Upper lobe of left lung (tissue), 6 donors: ENCODE data around the gene LRRC10B. TPM values are rescaled to one million over a fixed set of nuclear protein-coding genes. Genes with fewer than 3 reads are reported as not detected.

Experiments used
- ATAC-seq, 2 donors: fragments of 200-7000 bp; cut with Tn5 transposase; one replicate each; pipeline ENCODE4 v1.9.1; 2022; ENCODE audit warnings: mild to moderate bottlenecking in 2 of 2, moderate library complexity in 2 of 2; ENCODE audit not compliant: low FRiP score in 2 of 2
- DNase-seq, 2 donors: peaks; one replicate each; pipeline ENCODE4 v3.0.0-alpha.2; 2019 to 2020
- H3K27ac ChIP-seq, 4 donors: fragments of 200-600 bp; sonication (generic); one replicate each; pipeline ENCODE4 v1.5.1; 2016 to 2019
- H3K27me3 ChIP-seq, 4 donors: fragments of 200-600 bp; sonication (generic); one replicate each; pipeline ENCODE4 v1.5.1; 2017 to 2019
- H3K36me3 ChIP-seq, 4 donors: fragments of 200-600 bp; sonication (generic); one replicate each; pipeline ENCODE4 v1.5.1; 2016 to 2019
- H3K4me1 ChIP-seq, 4 donors: fragments of 200-600 bp; sonication (generic); one replicate each; pipeline ENCODE4 v1.5.1; 2018 to 2019
- H3K4me3 ChIP-seq, 4 donors: fragments of 200-600 bp; sonication (generic); one replicate each; pipeline ENCODE4 v1.5.1; 2017 to 2019; ENCODE audit warnings: mild to moderate bottlenecking in 2 of 4, moderate library complexity in 1 of 4
- H3K9me3 ChIP-seq, 4 donors: fragments of 200-600 bp; sonication (generic); one replicate each; pipeline ENCODE4 v1.5.1; 2018 to 2019
- CTCF ChIP-seq, 6 experiments: fragments of 450-650 bp in 4 of 6; fragments of 200-600 bp in 2 of 6; sonication (generic) in 2 of 6; IDR thresholded peaks; one replicate each; pipeline ENCODE4 v1.5.1; 2016 to 2019; ENCODE audit warnings: antibody characterized with exemption in 6 of 6
- EP300 ChIP-seq, 4 donors: sonication (generic); formaldehyde crosslinking; IDR thresholded peaks; one replicate each; pipeline ENCODE4 v1.5.1; 2017; ENCODE audit warnings: antibody characterized with exemption in 4 of 4, control low read depth in 2 of 4
- POLR2A ChIP-seq, 4 donors: fragments of 450-650 bp; IDR thresholded peaks; one replicate each; pipeline ENCODE4 v1.5.1; 2016 to 2017; ENCODE audit warnings: antibody characterized with exemption in 4 of 4, mild to moderate bottlenecking in 2 of 4
- POLR2AphosphoS5 ChIP-seq, 2 donors: sonication (generic); formaldehyde crosslinking; IDR thresholded peaks; one replicate each; pipeline ENCODE4 v1.5.1; 2017; ENCODE audit warnings: antibody characterized with exemption in 2 of 2
- WGBS, 2 donors: methylation state at CpG; one replicate each; pipeline ENCODE4 v1.1.5; 2017 to 2018; 5-methylcytosine and 5-hydroxymethylcytosine counted together
- total RNA-seq, 6 donors: library from RNA; depleted of rRNA in 4 of 6; stranded (reverse); fragments of >200 nt in 4 of 6; gene quantifications; one replicate each; pipeline versions ENCODE4 v1.1.0 to v1.2.1, GENCODE V29; 2016 to 2021
- donor health status: DM: no; HTN: no; CAD: no; lungs with moderate emphysema.
- donor health status: DM: no; HTN: yes; CAD: no; lungs with severe emphysema.

Gene LRRC10B
- total RNA-seq, 6 donors from 2014 or later = 0.31 to 24.2 (median 8.5) TPM

GRCh38 chr11:61516675-61517572 is 8.4 kb downstream of the LRRC10B start:
- peaks cover 0 to 15% (median 9%) of the 10 kb centered on the region in 4 donors for H3K4me1 ChIP-seq
- H3K9me3 ChIP-seq = no peaks in the 10 kb centered on the region
- DNase-seq = peak in 1 of 2 donors; percentile 88
- 32% methylated on average over 18 to 23 of the region's 23 CpGs for WGBS, 2 donors
- TF ChIP-seq CTCF (IDR thresholded peaks at IDR 0.05) (peak; percentile 90 to 98 (median 92)), POLR2AphosphoS5 (IDR thresholded peaks at IDR 0.05) (no peak), POLR2A (IDR thresholded peaks at IDR 0.05) (no peak)
- H3K36me3 ChIP-seq = no peaks in the 10 kb centered on the region
- H3K27ac ChIP-seq = no peak overlapping the region
- H3K4me3 ChIP-seq = no peak overlapping the region
- H3K27me3 ChIP-seq = no peaks in the 10 kb centered on the region
- ATAC-seq = peak in 1 of 2 donors; percentile 79

DNA sequence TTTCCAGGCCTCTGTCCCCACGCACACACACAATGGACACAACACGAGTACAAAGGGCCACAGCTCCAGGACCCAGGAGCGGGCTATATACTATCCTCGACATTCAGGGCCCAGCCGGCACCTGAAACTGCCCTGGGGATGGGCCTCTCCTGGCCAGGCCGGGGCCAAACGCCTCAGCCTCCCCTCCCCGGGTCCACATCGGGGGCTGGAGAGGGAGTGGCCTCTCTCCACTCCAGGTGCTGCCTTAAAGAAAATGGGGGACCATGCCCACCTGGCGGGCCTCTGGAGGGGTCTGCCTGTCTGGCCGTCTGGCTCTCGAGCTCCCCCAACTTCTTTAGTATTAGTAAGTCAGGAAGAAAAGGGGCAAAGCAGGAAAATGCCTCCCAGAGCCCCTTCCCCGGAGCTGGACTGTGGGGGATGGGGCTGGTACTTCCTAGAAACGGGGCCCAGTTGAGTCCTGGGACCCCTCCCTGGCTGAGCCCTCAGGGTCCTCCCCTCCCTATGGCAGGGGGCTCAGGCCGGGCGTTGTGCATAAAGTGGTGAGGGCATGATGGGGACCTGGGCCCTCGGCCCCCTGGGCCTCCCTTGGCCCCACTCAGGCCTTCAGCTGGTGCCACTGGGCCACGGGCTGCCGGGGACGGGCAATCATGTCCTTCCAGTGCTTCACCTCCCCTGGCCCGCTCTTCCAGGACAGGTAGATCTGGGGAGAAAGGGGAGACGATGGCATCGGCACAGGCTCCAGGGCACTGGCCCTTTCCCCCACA is 9.7 kb downstream of the LRRC10B start:
- Histone ChIP-seq H3K27ac (no peak overlapping the region), H3K27me3 (no peaks in the 10 kb centered on the region), H3K4me3 (no peak overlapping the region), H3K36me3 (no peaks in the 10 kb centered on the region), H3K9me3 (no peaks in the 10 kb centered on the region), H3K4me1 (peaks cover 0 to 13% (median 9%) of the 10 kb centered on the region in 4 donors)
- ATAC-seq (no peak), DNase-seq (peak in 1 of 2 donors; percentile 65)
- WGBS, 2 donors = 86 to 90% methylated on average over 14 to 21 of the region's 23 CpGs
- TF ChIP-seq CTCF (IDR thresholded peaks at IDR 0.05) = no peak
- no peak for TF ChIP-seq POLR2AphosphoS5 (IDR thresholded peaks at IDR 0.05)
- no peak for TF ChIP-seq EP300 (IDR thresholded peaks at IDR 0.05)
- TF ChIP-seq POLR2A (IDR thresholded peaks at IDR 0.05) = no peak

DNA sequence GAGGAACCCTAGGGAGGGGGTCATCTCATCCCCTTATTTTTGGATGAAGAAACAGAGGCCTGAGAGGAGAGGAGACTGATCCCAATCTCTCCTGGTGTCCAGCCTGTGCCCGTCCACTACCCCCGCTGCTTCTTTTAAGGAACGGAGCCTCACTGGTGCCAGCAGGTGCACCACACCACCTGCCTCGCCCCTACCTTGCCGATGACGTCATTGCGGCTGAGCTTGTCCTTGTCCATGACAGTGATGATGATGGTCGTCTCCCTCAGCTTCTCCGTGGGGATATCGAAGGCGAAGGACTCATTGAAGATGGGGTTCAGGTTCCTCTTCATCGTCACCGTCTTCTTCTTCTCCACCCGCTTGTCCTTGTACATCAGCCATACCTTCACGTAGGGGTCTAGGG is 14.3 kb downstream of the LRRC10B start:
- WGBS, 2 donors = 91 to 95% methylated on average over 13 to 15 of the region's 15 CpGs
- TF ChIP-seq CTCF (IDR thresholded peaks at IDR 0.05) (no peak), POLR2AphosphoS5 (IDR thresholded peaks at IDR 0.05) (no peak), POLR2A (IDR thresholded peaks at IDR 0.05) (no peak), EP300 (IDR thresholded peaks at IDR 0.05) (no peak)
- no peaks in the 10 kb centered on the region for H3K9me3 ChIP-seq
- no peaks in the 10 kb centered on the region for H3K4me1 ChIP-seq
- DNase-seq = no peak
- H3K4me3 ChIP-seq = no peak overlapping the region
- H3K36me3 ChIP-seq = no peaks in the 10 kb centered on the region
- H3K27ac ChIP-seq = no peak overlapping the region
- no peaks in the 10 kb centered on the region for H3K27me3 ChIP-seq
- no peak for ATAC-seq

DNA sequence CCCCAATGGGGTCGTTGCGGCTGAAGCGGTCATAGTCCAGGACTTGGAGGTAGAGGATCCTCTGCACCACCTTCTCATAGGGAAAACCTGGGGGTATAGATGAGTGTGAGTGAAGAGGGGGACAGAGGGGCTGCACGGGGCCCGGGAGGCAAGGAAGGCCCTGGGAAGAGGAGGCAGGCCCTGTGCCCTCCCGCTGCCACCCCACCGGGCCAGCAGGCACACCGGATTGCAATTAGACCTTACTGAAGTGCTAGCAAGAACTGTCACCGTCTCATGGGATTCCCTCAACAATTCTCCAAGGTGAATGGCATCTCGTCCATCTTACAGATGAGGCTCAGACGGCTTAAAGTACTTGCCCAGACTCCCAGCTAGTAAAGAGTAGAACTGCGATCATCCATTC is 15.9 kb downstream of the LRRC10B start:
- 86 to 91% methylated on average over 6 to 12 of the region's 12 CpGs for WGBS, 2 donors
- DNase-seq (no peak), ATAC-seq (no peak)
- no peaks in the 10 kb centered on the region for H3K27me3 ChIP-seq
- no peak overlapping the region for H3K27ac ChIP-seq
- peaks cover 0 to 3% (median 2%) of the 10 kb centered on the region in 4 donors for H3K4me1 ChIP-seq
- H3K36me3 ChIP-seq = no peaks in the 10 kb centered on the region
- no peaks in the 10 kb centered on the region for H3K9me3 ChIP-seq
- no peak for TF ChIP-seq POLR2A (IDR thresholded peaks at IDR 0.05)
- TF ChIP-seq POLR2AphosphoS5 (IDR thresholded peaks at IDR 0.05) = no peak
- TF ChIP-seq CTCF (IDR thresholded peaks at IDR 0.05) = no peak
- TF ChIP-seq EP300 (IDR thresholded peaks at IDR 0.05) = no peak
- no peak overlapping the region for H3K4me3 ChIP-seq
